DOHH2 (cell line): ENCODE data around the gene PTPRT.

Experiments used
- H3F3A ChIP-seq: fragments of 200-600 bp; sonication (generic), shearing (Covaris generic); 2 replicates; pipeline ENCODE4 v1.6.0; 2016; ENCODE audit warnings: antibody characterized with exemption, mild to moderate bottlenecking; ENCODE audit not compliant: control insufficient read depth, insufficient read depth
- H3K27ac ChIP-seq: fragments of 200-600 bp; sonication (generic); 2 replicates; pipeline ENCODE4 v1.5.1; 2014; ENCODE audit warnings: low read depth, mild to moderate bottlenecking, low read length, moderate library complexity
- H3K27me3 ChIP-seq: fragments of 200-600 bp; sonication (generic); 2 replicates; pipeline ENCODE4 v1.6.1; 2014; ENCODE audit warnings: mild to moderate bottlenecking, low read length, mixed read lengths; ENCODE audit not compliant: control insufficient read depth
- H3K36me3 ChIP-seq: fragments of 200-600 bp; sonication (generic); 2 replicates; pipeline ENCODE4 v1.6.1; 2014; ENCODE audit warnings: mild to moderate bottlenecking, low read length, moderate library complexity, mixed read lengths; ENCODE audit not compliant: control insufficient read depth
- H3K4me1 ChIP-seq: fragments of 200-600 bp; sonication (generic); 2 replicates; pipeline ENCODE4 v1.6.1; 2014; ENCODE audit warnings: mild to moderate bottlenecking, low read length, mixed read lengths; ENCODE audit not compliant: control insufficient read depth
- H3K4me2 ChIP-seq: fragments of 200-600 bp; sonication (generic); 2 replicates; pipeline ENCODE4 v1.6.0; 2014; ENCODE audit warnings: mild to moderate bottlenecking, low read length, moderate library complexity
- H3K4me3 ChIP-seq: fragments of 200-600 bp; sonication (generic); 2 replicates; pipeline ENCODE4 v1.5.1; 2014; ENCODE audit warnings: mild to moderate bottlenecking, low read length, mixed read lengths
- H3K79me2 ChIP-seq: fragments of 200-600 bp; sonication (generic); 2 replicates; pipeline ENCODE4 v1.6.1; 2014; ENCODE audit warnings: mild to moderate bottlenecking, low read length, mixed read lengths; ENCODE audit not compliant: control insufficient read depth
- H3K9me2 ChIP-seq: fragments of 200-600 bp; sonication (generic); replicated peaks from 2 replicates; pipeline ENCODE4 v1.6.1; 2014; ENCODE audit warnings: mild to moderate bottlenecking, low read length, mixed read lengths; ENCODE audit not compliant: control insufficient read depth
- H3K9me3 ChIP-seq: fragments of 200-600 bp; sonication (generic); 2 replicates; pipeline ENCODE4 v1.6.1; 2014; ENCODE audit warnings: antibody characterized with exemption, low read length, mixed read lengths; ENCODE audit not compliant: control insufficient read depth, insufficient read depth
- H4K20me1 ChIP-seq: fragments of 200-600 bp; sonication (generic); 2 replicates; pipeline ENCODE4 v1.6.0; 2014; ENCODE audit warnings: low read depth, mild to moderate bottlenecking, antibody characterized with exemption, low read length, moderate library complexity; ENCODE audit not compliant: control insufficient read depth, insufficient read depth
- CTCF ChIP-seq: fragments of 200-600 bp; sonication (generic); IDR thresholded peaks from one replicate; pipeline ENCODE4 v1.5.1; 2014; ENCODE audit warnings: antibody characterized with exemption, mild to moderate bottlenecking, low read depth, low read length; ENCODE audit not compliant: poor library complexity, severe bottlenecking
- EZH2phosphoT487 ChIP-seq: fragments of 200-600 bp; sonication (generic); IDR thresholded peaks from 2 replicates; pipeline ENCODE4 v1.6.1; 2017; ENCODE audit warnings: borderline replicate concordance, mild to moderate bottlenecking, antibody characterized with exemption, low read length, moderate library complexity, mixed read lengths

Gene PTPRT

DNA sequence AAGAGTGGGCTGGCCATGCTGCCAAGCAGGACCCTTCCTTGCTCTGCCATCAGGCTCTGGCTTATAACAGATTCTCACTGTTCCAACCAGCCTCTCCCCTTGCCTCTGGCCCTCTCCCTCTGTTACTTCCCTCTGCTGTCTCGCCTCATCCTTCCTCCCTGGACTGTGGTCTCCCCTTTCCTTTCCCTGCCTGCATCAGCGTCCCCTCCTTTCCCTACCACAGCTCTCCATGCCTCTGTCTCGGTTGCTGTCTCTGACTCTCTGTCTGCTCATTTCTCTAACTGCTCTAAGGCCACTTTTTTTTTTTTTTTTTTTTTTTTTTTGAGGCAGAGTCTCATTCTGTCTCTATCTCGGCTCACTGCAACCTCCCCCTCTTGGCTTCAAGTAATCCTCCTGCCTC lies 173.4 kb downstream of the PTPRT start:
- Histone ChIP-seq H3K27ac (no peak overlapping the region), H3K4me3 (no peak overlapping the region), H3K4me1 (no peaks in the 10 kb centered on the region), H3K9me3 (no peaks in the 10 kb centered on the region), H3F3A (no peaks in the 10 kb centered on the region), H3K79me2 (no peaks in the 10 kb centered on the region), H3K27me3 (no peaks in the 10 kb centered on the region), H3K36me3 (no peaks in the 10 kb centered on the region), H3K4me2 (no peak overlapping the region), H4K20me1 (no peaks in the 10 kb centered on the region), H3K9me2 (no peaks in the 10 kb centered on the region)
- no peak for TF ChIP-seq CTCF
- TF ChIP-seq EZH2phosphoT487, result no peak

DNA sequence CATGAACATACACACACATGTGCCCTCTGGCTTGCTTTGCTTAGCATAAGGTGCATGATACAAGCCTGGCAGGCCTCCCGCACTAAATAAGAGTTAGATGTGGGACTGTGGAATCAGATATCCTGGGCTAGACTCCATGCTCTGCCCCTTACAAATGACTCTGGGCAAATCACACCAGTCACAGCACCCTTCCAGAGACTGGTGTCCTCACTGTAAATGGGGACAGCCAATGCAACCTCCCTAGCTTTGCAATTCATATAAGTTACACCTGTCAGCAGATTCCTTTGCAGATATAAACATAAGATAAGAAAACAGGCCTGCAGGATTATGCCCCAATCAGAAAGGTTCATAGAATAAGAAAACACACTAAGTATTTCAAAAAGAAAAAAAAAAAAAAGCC lies 174.1 kb downstream of the PTPRT start:
- no peaks in the 10 kb centered on the region for H3K27me3 ChIP-seq
- H3K79me2 ChIP-seq, result no peaks in the 10 kb centered on the region
- no peaks in the 10 kb centered on the region for H3F3A ChIP-seq
- H4K20me1 ChIP-seq, result no peaks in the 10 kb centered on the region
- H3K36me3 ChIP-seq, result no peaks in the 10 kb centered on the region
- no peak overlapping the region for H3K27ac ChIP-seq
- no peaks in the 10 kb centered on the region for H3K9me2 ChIP-seq
- H3K4me2 ChIP-seq, result no peak overlapping the region
- no peak overlapping the region for H3K4me3 ChIP-seq
- H3K9me3 ChIP-seq, result no peaks in the 10 kb centered on the region
- H3K4me1 ChIP-seq, result no peaks in the 10 kb centered on the region
- TF ChIP-seq EZH2phosphoT487, result no peak
- TF ChIP-seq CTCF, result no peak

DNA sequence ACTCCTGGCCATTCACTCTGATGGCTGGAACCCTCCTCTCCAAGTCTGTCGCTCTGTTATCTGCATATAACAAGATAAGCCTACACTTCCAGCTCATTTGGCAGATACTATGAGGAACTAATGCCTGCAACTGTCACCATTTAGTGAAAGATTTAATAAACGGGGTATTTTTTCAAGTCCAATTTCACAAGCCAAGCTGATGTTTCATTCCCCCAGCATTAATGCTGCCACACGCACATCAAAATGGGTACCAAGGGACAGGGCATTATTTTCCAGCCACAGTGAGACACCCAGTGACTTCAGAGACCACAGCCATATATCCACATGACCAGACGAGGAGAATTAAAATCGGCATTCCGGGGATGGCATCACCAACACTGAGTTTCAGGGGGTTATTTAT lies 175.5 kb downstream of the PTPRT start:
- no peaks in the 10 kb centered on the region for H3K4me1 ChIP-seq
- H3K27me3 ChIP-seq, result no peaks in the 10 kb centered on the region
- H3K9me3 ChIP-seq, result no peaks in the 10 kb centered on the region
- TF ChIP-seq CTCF (no peak), EZH2phosphoT487 (no peak)
- no peak overlapping the region for H3K4me3 ChIP-seq
- no peak overlapping the region for H3K27ac ChIP-seq
- no peaks in the 10 kb centered on the region for H3K79me2 ChIP-seq
- no peaks in the 10 kb centered on the region for H3K36me3 ChIP-seq
- H3F3A ChIP-seq, result no peaks in the 10 kb centered on the region
- no peaks in the 10 kb centered on the region for H3K9me2 ChIP-seq
- no peaks in the 10 kb centered on the region for H4K20me1 ChIP-seq
- H3K4me2 ChIP-seq, result no peak overlapping the region

DNA sequence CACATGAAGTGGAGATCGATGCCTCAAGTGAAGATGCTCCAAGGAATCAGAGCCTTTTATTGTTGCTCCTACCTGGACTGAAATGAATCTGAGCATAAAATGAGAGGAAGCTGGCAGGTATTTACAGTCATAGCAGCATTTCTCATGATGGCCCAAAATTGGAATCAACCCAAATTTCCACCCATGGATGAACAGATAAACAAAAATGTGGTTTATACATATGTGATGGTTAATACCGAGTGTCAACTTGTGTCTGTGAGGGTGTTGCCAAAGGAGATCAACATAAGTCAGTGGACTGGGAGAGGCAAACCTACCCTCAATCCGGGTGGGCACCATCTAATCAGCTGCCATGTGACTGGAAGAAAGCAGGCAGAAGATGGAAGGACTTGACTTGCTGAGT lies 178.2 kb downstream of the PTPRT start:
- no peak overlapping the region for H3K4me3 ChIP-seq
- H3K36me3 ChIP-seq, result no peaks in the 10 kb centered on the region
- no peak overlapping the region for H3K27ac ChIP-seq
- H4K20me1 ChIP-seq, result no peaks in the 10 kb centered on the region
- H3K4me2 ChIP-seq, result no peak overlapping the region
- no peaks in the 10 kb centered on the region for H3K9me2 ChIP-seq
- no peaks in the 10 kb centered on the region for H3F3A ChIP-seq
- no peaks in the 10 kb centered on the region for H3K9me3 ChIP-seq
- H3K4me1 ChIP-seq, result no peaks in the 10 kb centered on the region
- TF ChIP-seq CTCF (no peak), EZH2phosphoT487 (no peak)
- no peaks in the 10 kb centered on the region for H3K79me2 ChIP-seq
- no peaks in the 10 kb centered on the region for H3K27me3 ChIP-seq
